ENCODE measurements around the gene ZXDC. TPM values are rescaled to one million over a fixed set of nuclear protein-coding genes. Genes with fewer than 3 reads are reported as not detected.

Gene ZXDC
- total and polyA plus RNA-seq, 9 of the 15 experiments (the other 6 are each of a cell fraction or from before 2014, with no cell fraction given) = 0.59 to 13.4 (median 7.3) TPM

DNA sequence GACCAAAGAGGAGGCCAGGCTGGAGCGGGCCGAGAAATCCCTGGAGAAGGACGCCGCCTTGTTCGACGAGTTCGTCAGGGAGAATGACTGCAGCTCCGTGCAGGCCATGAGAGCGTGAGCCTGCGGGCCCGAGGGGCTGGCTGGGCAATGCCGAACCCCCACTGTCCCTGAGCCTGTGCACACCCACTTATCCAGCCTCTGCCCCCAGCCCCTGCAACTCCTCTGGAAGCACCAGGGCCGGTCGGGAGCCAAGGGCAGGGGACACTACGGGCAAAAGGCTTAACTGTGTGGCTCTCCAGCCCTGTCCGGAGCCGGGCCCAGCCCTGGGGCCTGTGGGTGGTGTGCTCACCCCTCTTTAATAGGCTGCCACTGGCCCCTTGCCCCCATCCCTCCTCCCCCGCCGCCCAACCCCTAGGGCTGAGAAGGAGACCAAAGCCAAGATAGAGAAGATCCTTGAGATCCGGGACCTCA is 57.0 kb downstream of the ZXDC start (continued):
- TF ChIP-seq, protein P1, sequence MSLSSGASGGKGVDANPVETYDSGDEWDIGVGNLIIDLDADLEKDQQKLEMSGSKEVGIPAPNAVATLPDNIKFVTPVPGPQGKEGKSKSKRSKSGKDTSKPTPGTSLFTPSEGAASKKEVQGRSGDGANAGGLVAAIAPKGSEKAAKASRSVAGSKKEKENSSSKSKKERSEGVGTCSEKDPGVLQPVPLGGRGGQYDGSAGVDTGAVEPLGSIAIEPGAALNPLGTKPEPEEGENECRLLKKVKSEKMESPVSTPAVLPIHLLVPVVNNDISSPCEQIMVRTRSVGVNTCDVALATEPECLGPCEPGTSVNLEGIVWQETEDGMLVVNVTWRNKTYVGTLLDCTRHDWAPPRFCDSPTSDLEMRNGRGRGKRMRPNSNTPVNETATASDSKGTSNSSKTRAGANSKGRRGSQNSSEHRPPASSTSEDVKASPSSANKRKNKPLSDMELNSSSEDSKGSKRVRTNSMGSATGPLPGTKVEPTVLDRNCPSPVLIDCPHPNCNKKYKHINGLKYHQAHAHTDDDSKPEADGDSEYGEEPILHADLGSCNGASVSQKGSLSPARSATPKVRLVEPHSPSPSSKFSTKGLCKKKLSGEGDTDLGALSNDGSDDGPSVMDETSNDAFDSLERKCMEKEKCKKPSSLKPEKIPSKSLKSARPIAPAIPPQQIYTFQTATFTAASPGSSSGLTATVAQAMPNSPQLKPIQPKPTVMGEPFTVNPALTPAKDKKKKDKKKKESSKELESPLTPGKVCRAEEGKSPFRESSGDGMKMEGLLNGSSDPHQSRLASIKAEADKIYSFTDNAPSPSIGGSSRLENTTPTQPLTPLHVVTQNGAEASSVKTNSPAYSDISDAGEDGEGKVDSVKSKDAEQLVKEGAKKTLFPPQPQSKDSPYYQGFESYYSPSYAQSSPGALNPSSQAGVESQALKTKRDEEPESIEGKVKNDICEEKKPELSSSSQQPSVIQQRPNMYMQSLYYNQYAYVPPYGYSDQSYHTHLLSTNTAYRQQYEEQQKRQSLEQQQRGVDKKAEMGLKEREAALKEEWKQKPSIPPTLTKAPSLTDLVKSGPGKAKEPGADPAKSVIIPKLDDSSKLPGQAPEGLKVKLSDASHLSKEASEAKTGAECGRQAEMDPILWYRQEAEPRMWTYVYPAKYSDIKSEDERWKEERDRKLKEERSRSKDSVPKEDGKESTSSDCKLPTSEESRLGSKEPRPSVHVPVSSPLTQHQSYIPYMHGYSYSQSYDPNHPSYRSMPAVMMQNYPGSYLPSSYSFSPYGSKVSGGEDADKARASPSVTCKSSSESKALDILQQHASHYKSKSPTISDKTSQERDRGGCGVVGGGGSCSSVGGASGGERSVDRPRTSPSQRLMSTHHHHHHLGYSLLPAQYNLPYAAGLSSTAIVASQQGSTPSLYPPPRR (CRISPR knock-in tag; IDR thresholded peaks at IDR 0.05; ENCODE audit: borderline replicate concordance) = no peak
- TF ChIP-seq MEF2A (IDR thresholded peaks at IDR 0.05; ENCODE audit: control insufficient read depth, low read depth, low read length) (no peak), ZBTB17 (CRISPR knock-in tag; IDR thresholded peaks at IDR 0.05) (no peak), ERF (CRISPR knock-in tag; IDR thresholded peaks at IDR 0.05) (no peak), ZFP30 (CRISPR knock-in tag; IDR thresholded peaks at IDR 0.05; ENCODE audit: borderline replicate concordance) (no peak)

GRCh38 chr3:126417981-126418530 is 57.6 kb downstream of the ZXDC start:
- FAIRE-seq (no peak), ATAC-seq (no peak), DNase-seq (ENCODE audit: extremely low read depth in 1 of 4, low spot score in 3 of 4) (no peak)
- ChIA-PET POLR2A (no interaction called here), CTCF (ENCODE audit: low intra/inter-chr PET ratio) (no interaction called here)
- no TSS peak for BruUV-seq (replicated peaks)
- intact Hi-C loops (cut with micrococcal nuclease) (no loop called here), in situ Hi-C loops (cut with MboI) (no loop called here)
- no peaks in the 10 kb centered on the region for H3K9me3 ChIP-seq (replicated peaks; ENCODE audit: control insufficient read depth, insufficient read depth, low read depth, low read length)
- no peak overlapping the region for H3K4me2 ChIP-seq (ENCODE audit: insufficient read depth, low read length)
- H3K27ac ChIP-seq (ENCODE audit: extremely low read depth, low read depth, low read length) = no peak overlapping the region
- H3K27me3 ChIP-seq (ENCODE audit: control insufficient read depth in 2 of 2, insufficient read depth in 2 of 2, low read length in 2 of 2) = peaks cover 3 to 35% of the 10 kb centered on the region in 2 experiments; a peak in 3 of 5 replicates
- H3K36me3 ChIP-seq (ENCODE audit: control insufficient read depth, insufficient read depth, low read length) = no peaks in the 10 kb centered on the region
- no peak overlapping the region for H3K9ac ChIP-seq (ENCODE audit: insufficient read depth in 1 of 2, low read depth in 2 of 2, low read length in 2 of 2)
- no peaks in the 10 kb centered on the region for H4K20me1 ChIP-seq (replicated peaks; ENCODE audit: control insufficient read depth, insufficient read depth, low read length)
- H3K4me1 ChIP-seq (replicated peaks in 1 of 2; ENCODE audit: control insufficient read depth in 2 of 2, insufficient read depth in 2 of 2, low read length in 2 of 2) = peaks cover 0 to 12% of the 10 kb centered on the region in 2 experiments; a peak in 3 of 5 replicates
- H3K4me3 ChIP-seq = no peak overlapping the region
- H3K79me2 ChIP-seq (ENCODE audit: control insufficient read depth, insufficient read depth, low read length) = no peaks in the 10 kb centered on the region
- TF ChIP-seq GTF2A2 (tag; IDR thresholded peaks at IDR 0.05) = no peak
- no peak for TF ChIP-seq ZNF143 (CRISPR knock-in tag; IDR thresholded peaks at IDR 0.05)
- TF ChIP-seq EWSR1 (IDR thresholded peaks at IDR 0.05; ENCODE audit: borderline replicate concordance, low read depth, partially characterized antibody) = no peak
- H2AFZ ChIP-seq (ENCODE audit: low read depth, low read length) = no peak overlapping the region
- WGBS (ENCODE audit: insufficient coverage, low coverage, missing lambda C conversion rate) = 7% methylated on average over 11 of the region's 11 CpGs
- no peaks in the 10 kb centered on the region for H3K9me1 ChIP-seq (ENCODE audit: control insufficient read depth, insufficient read depth, low read length)
